ENCODE data around the gene FAHD2A.

FAHD2A gene

GRCh38 chr2:95361216-95361980, 41.1 kb upstream of the FAHD2A start:
- Histone ChIP-seq H4K20me1 (ENCODE audit: insufficient read depth, low read length) (no peaks in the 10 kb centered on the region; the same call in 1 of the 2 replicates), H3K9me3 (ENCODE audit: insufficient read depth, low read length, severe bottlenecking) (no peaks in the 10 kb centered on the region), H3K4me3 (ENCODE audit: low read depth in 1 of 2, low read length in 2 of 2) (no peak overlapping the region), H3K27me3 (ENCODE audit: insufficient read depth, low read length, poor library complexity) (no peaks in the 10 kb centered on the region), H3K4me2 (ENCODE audit: insufficient read depth, low read length) (no peak overlapping the region), H3K27ac (ENCODE audit: low read length) (no peak overlapping the region), H2AFZ (ENCODE audit: low read depth, low read length) (no peak overlapping the region), H3K36me3 (ENCODE audit: insufficient read depth, low read length) (no peaks in the 10 kb centered on the region), H3K4me1 (ENCODE audit: insufficient read depth, low read length) (no peaks in the 10 kb centered on the region), H3K79me2 (ENCODE audit: insufficient read depth, low read length) (no peaks in the 10 kb centered on the region), H3K9ac (ENCODE audit: low read depth, low read length) (no peak overlapping the region)
- no peak for TF ChIP-seq CTCF (IDR thresholded peaks at IDR 0.05; ENCODE audit: borderline replicate concordance, extremely low read depth, low read length, poor library complexity, severe bottlenecking)
- TF ChIP-seq EZH2 (IDR thresholded peaks at IDR 0.05; ENCODE audit: borderline replicate concordance, low read depth, low read length, severe bottlenecking), result no peak
- DNase-seq (no peak), ATAC-seq (ENCODE audit: insufficient read depth, low read depth) (no peak)

- Histone ChIP-seq H3K4me1 (ENCODE audit: insufficient read depth, low read length) (no peaks in the 10 kb centered on the region), H3K79me2 (ENCODE audit: insufficient read depth, low read length) (no peaks in the 10 kb centered on the region), H3K36me3 (ENCODE audit: insufficient read depth, low read length) (no peaks in the 10 kb centered on the region), H3K9me3 (ENCODE audit: insufficient read depth, low read length, severe bottlenecking) (no peaks in the 10 kb centered on the region), H3K27ac (ENCODE audit: low read length) (no peak overlapping the region), H3K27me3 (ENCODE audit: insufficient read depth, low read length, poor library complexity) (no peaks in the 10 kb centered on the region), H3K4me3 (ENCODE audit: low read depth in 1 of 2, low read length in 2 of 2) (no peak overlapping the region), H3K9ac (ENCODE audit: low read depth, low read length) (no peak overlapping the region), H4K20me1 (ENCODE audit: insufficient read depth, low read length) (no peaks in the 10 kb centered on the region), H2AFZ (ENCODE audit: low read depth, low read length) (no peak overlapping the region), H3K4me2 (ENCODE audit: insufficient read depth, low read length) (no peak overlapping the region)
- no peak for ATAC-seq (ENCODE audit: insufficient read depth, low read depth)
- no peak for DNase-seq
- TF ChIP-seq CTCF (IDR thresholded peaks at IDR 0.05; ENCODE audit: borderline replicate concordance, extremely low read depth, low read length, poor library complexity, severe bottlenecking) (no peak), EZH2 (IDR thresholded peaks at IDR 0.05; ENCODE audit: borderline replicate concordance, low read depth, low read length, severe bottlenecking) (no peak)
Measured at GRCh38 chr2:95362486-95362885, 40.0 kb upstream of the FAHD2A start.

- H3K4me2 ChIP-seq (ENCODE audit: insufficient read depth, low read length), result no peak overlapping the region
- H3K4me1 ChIP-seq (ENCODE audit: insufficient read depth, low read length), result no peaks in the 10 kb centered on the region
- no peak overlapping the region for H3K27ac ChIP-seq (ENCODE audit: low read length)
- TF ChIP-seq CTCF (IDR thresholded peaks at IDR 0.05; ENCODE audit: borderline replicate concordance, extremely low read depth, low read length, poor library complexity, severe bottlenecking), result no peak
- TF ChIP-seq EZH2 (IDR thresholded peaks at IDR 0.05; ENCODE audit: borderline replicate concordance, low read depth, low read length, severe bottlenecking), result no peak
- H2AFZ ChIP-seq (ENCODE audit: low read depth, low read length), result no peak overlapping the region
- no peaks in the 10 kb centered on the region for H4K20me1 ChIP-seq (ENCODE audit: insufficient read depth, low read length)
- H3K9me3 ChIP-seq (ENCODE audit: insufficient read depth, low read length, severe bottlenecking), result no peaks in the 10 kb centered on the region
- DNase-seq (no peak), ATAC-seq (ENCODE audit: insufficient read depth, low read depth) (no peak)
- no peak overlapping the region for H3K9ac ChIP-seq (ENCODE audit: low read depth, low read length)
- H3K27me3 ChIP-seq (ENCODE audit: insufficient read depth, low read length, poor library complexity), result no peaks in the 10 kb centered on the region
- no peaks in the 10 kb centered on the region for H3K79me2 ChIP-seq (ENCODE audit: insufficient read depth, low read length)
- H3K4me3 ChIP-seq (ENCODE audit: low read depth in 1 of 2, low read length in 2 of 2), result no peak overlapping the region
- H3K36me3 ChIP-seq (ENCODE audit: insufficient read depth, low read length), result no peaks in the 10 kb centered on the region
Measured at GRCh38 chr2:95366514-95366913, 36.0 kb upstream of the FAHD2A start.

Measured in DND-41 (cell line).